HFFc6 (cell line): Measurements from ENCODE around the gene PRKAG2. TPM values are rescaled to one million over a fixed set of nuclear protein-coding genes. Genes with fewer than 3 reads are reported as not detected.

ENCODE experiments used
- DNase-seq: peaks from one replicate; pipeline ENCODE4 v3.0.0-alpha.2; 2018
- H3K27ac Mint-ChIP-seq: 2 replicates; pipeline ENCODE4 v1.8.0; 2020; ENCODE audit warnings: mild to moderate bottlenecking, mixed read lengths
- H3K27me3 Mint-ChIP-seq: 2 replicates; pipeline ENCODE4 v1.8.0; 2021; ENCODE audit warnings: mild to moderate bottlenecking, moderate library complexity, mixed read lengths; ENCODE audit not compliant: insufficient read depth
- H3K36me3 Mint-ChIP-seq: 2 replicates; pipeline ENCODE4 v1.8.0; 2021; ENCODE audit warnings: low read depth, mixed read lengths
- H3K4me1 Mint-ChIP-seq: 2 replicates; pipeline ENCODE4 v1.8.0; 2020; ENCODE audit warnings: low read depth, mixed read lengths
- H3K4me3 Mint-ChIP-seq: 2 replicates; pipeline ENCODE4 v1.8.0; 2020; ENCODE audit warnings: mild to moderate bottlenecking, moderate library complexity, mixed read lengths
- H3K9me3 Mint-ChIP-seq: 2 replicates; pipeline ENCODE4 v1.8.0; 2020; ENCODE audit warnings: mild to moderate bottlenecking, mixed read lengths
- total RNA-seq, 6 experiments: library from RNA; stranded (reverse); fragmentation: NEBNext Ultra II Directional; extraction: Animal tissue kit (Norgen Biotek cat#: 25700); gene quantifications; 2 replicates in 1 of 6; 3 replicates in 5 of 6; pipeline ENCODE4 v1.2.3, GENCODE V29; 2021
- TF ChIP-seq, protein P1 (sequence below): fragments of 200-600 bp; sonication (generic); IDR thresholded peaks from 2 replicates; pipeline ENCODE4 v1.5.0; 2021; ENCODE audit warnings: antibody characterized with exemption, mild to moderate bottlenecking

The PRKAG2 gene
- total RNA-seq, 6 experiments from 2014 or later: 15.1 to 19.2 (median 18.4) TPM

DNA sequence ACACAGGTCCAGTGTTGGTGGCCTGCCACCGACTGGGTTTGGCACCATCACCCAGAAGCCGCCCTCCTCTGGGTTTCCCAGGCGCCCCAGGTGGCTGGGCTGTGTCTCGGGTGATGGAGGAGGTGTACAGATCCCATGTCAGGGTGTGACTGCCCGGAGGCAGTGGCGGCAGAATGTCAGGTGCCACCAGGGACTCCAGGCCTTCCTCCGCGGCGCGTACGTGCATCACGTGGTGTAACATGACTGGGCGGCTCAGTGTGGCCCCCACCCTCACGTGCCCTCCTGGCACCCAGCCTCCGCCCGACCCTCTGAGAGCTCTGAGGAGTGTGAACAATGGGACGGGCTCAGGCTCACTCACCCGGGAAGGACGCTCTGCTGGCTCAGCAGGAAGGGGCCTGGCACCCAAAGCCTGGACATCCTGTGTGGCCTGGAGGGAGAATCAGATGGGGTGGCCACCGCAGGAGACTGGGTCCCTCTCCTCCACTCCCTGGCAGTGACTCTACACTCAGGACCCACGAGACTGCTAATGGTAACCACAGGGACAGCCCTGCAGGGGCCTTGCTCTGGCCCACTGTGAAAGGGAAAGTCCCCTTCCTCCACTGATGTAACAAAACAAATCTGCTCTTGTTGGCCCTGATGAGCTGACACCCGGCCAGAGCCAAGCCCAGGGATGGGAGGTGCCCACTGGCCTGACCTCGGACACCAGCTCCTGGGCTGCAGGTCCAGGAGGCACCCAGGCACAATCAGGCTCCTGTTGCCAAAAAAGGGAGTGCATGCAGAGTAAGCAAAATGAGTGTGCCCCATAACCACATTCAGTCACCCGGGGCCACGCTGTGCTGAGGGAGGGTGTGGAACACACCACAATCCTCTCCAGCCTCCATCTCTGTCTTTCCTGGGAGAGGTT, 164.8 kb downstream of the PRKAG2 start:
- Mint-ChIP-seq H3K27me3 (peaks cover 6% of the 10 kb centered on the region), H3K36me3 (no peaks in the 10 kb centered on the region), H3K9me3 (no peaks in the 10 kb centered on the region), H3K27ac (no peak overlapping the region), H3K4me3 (no peak overlapping the region), H3K4me1 (no peaks in the 10 kb centered on the region)
- TF ChIP-seq, protein P1, sequence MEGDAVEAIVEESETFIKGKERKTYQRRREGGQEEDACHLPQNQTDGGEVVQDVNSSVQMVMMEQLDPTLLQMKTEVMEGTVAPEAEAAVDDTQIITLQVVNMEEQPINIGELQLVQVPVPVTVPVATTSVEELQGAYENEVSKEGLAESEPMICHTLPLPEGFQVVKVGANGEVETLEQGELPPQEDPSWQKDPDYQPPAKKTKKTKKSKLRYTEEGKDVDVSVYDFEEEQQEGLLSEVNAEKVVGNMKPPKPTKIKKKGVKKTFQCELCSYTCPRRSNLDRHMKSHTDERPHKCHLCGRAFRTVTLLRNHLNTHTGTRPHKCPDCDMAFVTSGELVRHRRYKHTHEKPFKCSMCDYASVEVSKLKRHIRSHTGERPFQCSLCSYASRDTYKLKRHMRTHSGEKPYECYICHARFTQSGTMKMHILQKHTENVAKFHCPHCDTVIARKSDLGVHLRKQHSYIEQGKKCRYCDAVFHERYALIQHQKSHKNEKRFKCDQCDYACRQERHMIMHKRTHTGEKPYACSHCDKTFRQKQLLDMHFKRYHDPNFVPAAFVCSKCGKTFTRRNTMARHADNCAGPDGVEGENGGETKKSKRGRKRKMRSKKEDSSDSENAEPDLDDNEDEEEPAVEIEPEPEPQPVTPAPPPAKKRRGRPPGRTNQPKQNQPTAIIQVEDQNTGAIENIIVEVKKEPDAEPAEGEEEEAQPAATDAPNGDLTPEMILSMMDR: no peak
- no peak for DNase-seq

- no peaks in the 10 kb centered on the region for H3K9me3 Mint-ChIP-seq
- TF ChIP-seq, protein P1: no peak
These were observed 165.5 kb downstream of the PRKAG2 start for GRCh38 chr7:151711435-151711872.

DNA sequence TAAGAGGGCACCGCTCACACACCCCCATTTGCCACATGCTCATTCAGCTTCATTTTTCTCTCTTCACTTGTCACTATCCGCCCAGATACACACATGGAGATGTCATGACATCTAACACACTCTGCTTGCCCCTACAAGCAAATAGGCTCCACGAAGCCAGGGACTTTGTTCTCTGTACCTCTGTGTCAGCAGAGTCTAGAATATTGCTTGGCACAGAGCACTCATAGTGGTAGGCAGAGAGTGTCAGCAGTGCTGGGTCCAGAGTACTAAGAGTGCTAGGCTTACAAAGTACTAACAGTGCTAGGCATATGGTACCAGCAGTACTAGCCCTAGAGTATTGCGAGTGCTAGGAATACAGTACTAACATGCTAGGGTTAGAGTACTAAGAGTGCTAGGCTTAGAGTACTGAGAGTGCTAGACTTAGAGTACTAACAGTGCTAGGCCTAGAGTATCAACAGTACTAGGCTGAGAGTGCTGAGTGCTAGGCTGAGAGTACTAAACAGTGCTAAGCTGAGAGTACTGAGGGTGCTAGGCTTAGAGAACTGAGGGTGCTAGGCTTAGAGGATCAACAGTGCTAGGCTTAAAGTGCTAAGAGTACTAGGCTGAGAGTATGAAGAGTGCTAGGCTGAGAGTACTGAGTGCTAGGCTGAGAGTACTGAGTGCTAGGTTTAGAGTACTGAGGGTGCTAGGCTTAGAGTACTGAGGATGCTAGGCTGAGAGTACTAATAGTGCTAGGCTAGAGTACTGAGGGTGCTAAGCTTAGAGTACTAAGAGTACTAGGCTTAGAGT, 166.1 kb downstream of the PRKAG2 start:
- Mint-ChIP-seq H3K27ac (no peak overlapping the region), H3K9me3 (no peaks in the 10 kb centered on the region), H3K27me3 (peaks cover 6% of the 10 kb centered on the region), H3K4me1 (peaks cover 8% of the 10 kb centered on the region), H3K36me3 (no peaks in the 10 kb centered on the region), H3K4me3 (no peak overlapping the region)
- TF ChIP-seq, protein P1: no peak
- DNase-seq: no peak

More at GRCh38 chr7:151711435-151711872, 165.5 kb downstream of the PRKAG2 start:
- no peak for DNase-seq
- H3K4me3 Mint-ChIP-seq: no peak overlapping the region
- H3K4me1 Mint-ChIP-seq: peaks cover 2% of the 10 kb centered on the region; the same call in 1 of the 2 replicates
- no peaks in the 10 kb centered on the region for H3K36me3 Mint-ChIP-seq
- no peak overlapping the region for H3K27ac Mint-ChIP-seq
- peaks cover 6% of the 10 kb centered on the region for H3K27me3 Mint-ChIP-seq

DNA sequence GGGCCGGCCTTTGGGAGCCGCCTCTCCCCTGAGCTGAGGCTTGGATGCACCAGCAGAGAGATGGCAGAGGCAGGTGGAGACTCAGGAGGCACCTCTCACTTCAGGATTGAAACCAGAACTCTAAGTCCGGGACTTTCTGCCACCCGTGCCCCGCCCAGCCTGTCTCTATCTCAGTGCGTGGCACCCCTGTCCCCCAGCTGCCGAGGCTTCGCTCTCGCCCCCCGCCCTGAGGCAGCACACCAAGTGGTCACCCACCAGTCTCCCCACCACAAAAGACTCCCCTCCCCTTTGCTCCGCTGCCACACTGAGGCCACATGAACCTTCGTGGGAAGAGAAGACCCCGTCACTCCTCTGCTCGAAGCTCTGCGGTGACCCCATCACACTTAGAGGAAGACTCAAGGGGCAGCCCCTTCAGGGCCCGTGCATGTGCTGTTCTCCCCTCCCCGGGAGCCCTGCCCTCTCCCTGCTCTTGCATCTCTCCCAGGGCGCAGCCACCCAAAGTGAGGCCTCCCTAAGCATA, 166.7 kb downstream of the PRKAG2 start:
- TF ChIP-seq, protein P1: no peak

DNA sequence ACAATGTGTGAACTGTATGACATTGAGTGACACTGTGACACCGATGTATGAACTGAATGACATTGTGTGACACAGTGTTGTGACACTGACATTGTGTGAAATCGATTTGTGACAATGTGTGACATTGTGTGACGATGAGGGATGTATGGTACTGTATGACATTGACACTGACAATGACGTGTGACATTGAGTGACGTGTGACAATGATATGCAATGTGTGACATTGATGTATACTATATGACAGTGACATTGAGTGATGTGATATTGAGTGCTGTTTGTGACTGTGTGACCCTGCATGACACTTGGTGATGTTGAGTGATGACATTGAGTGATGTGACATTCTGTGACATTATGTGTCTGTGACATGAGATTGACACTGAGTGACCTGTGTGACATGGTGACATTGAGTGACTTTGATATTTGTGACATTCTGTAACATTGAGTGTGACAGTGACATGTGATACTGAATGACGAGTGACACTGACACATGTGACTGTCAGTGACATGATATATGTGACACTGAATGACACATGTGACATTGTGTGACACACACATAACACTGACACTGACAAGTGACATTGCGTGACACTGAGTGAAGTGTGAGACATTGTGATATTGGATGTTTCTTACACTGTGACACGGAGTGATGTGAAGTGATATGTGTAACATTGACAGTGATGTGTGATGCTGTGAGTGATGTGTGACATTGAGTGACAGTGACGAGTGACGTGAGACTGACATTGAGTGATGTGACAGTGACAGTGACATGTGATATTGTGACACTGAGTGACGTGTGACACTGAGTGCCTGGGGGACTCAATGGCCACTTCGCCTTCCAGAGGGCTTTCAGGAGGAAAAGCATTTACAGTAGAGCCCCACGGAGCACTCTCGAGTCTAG, 167.5 kb downstream of the PRKAG2 start:
- TF ChIP-seq, protein P1: no peak
- Mint-ChIP-seq H3K36me3 (no peaks in the 10 kb centered on the region), H3K27ac (no peak overlapping the region), H3K4me1 (peaks cover 16% of the 10 kb centered on the region), H3K4me3 (no peak overlapping the region), H3K27me3 (peaks cover 3% of the 10 kb centered on the region), H3K9me3 (no peaks in the 10 kb centered on the region)
- no peak for DNase-seq

More for the DNA sequence above, 166.7 kb downstream of the PRKAG2 start:
- Mint-ChIP-seq H3K4me3 (no peak overlapping the region), H3K9me3 (no peaks in the 10 kb centered on the region), H3K36me3 (no peaks in the 10 kb centered on the region), H3K27me3 (peaks cover 3% of the 10 kb centered on the region), H3K4me1 (peaks cover 15% of the 10 kb centered on the region), H3K27ac (no peak overlapping the region)
- no peak for DNase-seq
